GOT3 (cell line): Measurements from ENCODE around the gene CABLES1.

Experiments used
- DNase-seq: peaks from one replicate; lab custom pipeline; 2025; ENCODE audit warnings: mixed read lengths; lab: John Stamatoyannopoulos, UW

CABLES1 gene

GRCh38 chr18:23306822-23307221, 171.5 kb downstream of the CABLES1 start:
- no peak for DNase-seq

- DNase-seq, result no peak
Measured at GRCh38 chr18:23307567-23308295, 172.4 kb downstream of the CABLES1 start.
